ENCODE measurements around the gene SMPDL3A.

SMPDL3A gene

DNA sequence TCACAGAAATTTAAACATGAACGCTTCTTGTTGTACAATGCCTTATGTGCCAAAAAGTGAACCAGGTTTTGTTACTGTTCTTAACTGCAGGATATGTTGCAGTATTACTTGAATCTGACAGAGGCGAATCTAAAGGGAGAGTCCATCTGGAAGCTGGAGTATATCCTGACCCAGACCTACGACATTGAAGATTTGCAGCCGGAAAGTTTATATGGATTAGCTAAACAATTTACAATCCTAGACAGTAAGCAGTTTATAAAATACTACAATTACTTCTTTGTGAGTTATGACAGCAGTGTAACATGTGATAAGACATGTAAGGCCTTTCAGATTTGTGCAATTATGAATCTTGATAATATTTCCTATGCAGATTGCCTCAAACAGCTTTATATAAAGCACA lies 19.9 kb downstream of the SMPDL3A start:
- TF ChIP-seq TAF1 (IDR thresholded peaks at IDR 0.05; ENCODE audit: low read depth, low read length) (no peak), POLR2A (IDR thresholded peaks at IDR 0.05; ENCODE audit: low read depth, low read length) (no peak), POLR2AphosphoS5 (IDR thresholded peaks at IDR 0.05; ENCODE audit: low read depth, low read length) (no peak), SPI1 (IDR thresholded peaks at IDR 0.05; ENCODE audit: low read depth, low read length) (no peak), POU2F2 (IDR thresholded peaks at IDR 0.05; ENCODE audit: low read depth, low read length) (no peak)
- DNase-seq (ENCODE audit: insufficient read length, low spot score): no peak
- FAIRE-seq: no peak

DNA sequence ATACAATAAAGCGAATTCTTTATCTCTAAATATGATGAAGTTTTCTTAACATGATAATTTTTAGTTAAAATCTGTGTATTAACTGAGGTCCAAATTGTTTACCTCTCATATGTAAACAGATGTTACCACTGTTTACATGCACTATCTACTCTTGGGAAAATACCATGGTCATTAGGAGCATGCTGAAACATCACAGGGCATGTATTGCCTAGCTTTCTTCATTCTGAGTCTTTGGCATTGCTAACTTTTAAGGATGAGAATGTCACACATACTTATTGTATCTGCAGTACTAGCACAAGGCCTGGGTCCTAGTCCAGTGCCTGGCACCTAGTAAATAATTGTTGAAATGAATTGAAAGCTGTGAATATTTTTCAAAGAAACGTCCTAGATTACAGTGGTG lies 20.6 kb downstream of the SMPDL3A start:
- TF ChIP-seq PAX5 (IDR thresholded peaks at IDR 0.05; ENCODE audit: insufficient read depth, low read length, severe bottlenecking): no peak
- no peak for TF ChIP-seq SPI1 (IDR thresholded peaks at IDR 0.05; ENCODE audit: low read depth, low read length)
- no peak for TF ChIP-seq TAF1 (IDR thresholded peaks at IDR 0.05; ENCODE audit: low read depth, low read length)
- no peak for TF ChIP-seq POLR2A (IDR thresholded peaks at IDR 0.05; ENCODE audit: low read depth, low read length)
- no peak for TF ChIP-seq POLR2AphosphoS5 (IDR thresholded peaks at IDR 0.05; ENCODE audit: low read depth, low read length)
- TF ChIP-seq POU2F2 (IDR thresholded peaks at IDR 0.05; ENCODE audit: low read depth, low read length): no peak
- DNase-seq (ENCODE audit: insufficient read length, low spot score): no peak
- no peak for FAIRE-seq

DNA sequence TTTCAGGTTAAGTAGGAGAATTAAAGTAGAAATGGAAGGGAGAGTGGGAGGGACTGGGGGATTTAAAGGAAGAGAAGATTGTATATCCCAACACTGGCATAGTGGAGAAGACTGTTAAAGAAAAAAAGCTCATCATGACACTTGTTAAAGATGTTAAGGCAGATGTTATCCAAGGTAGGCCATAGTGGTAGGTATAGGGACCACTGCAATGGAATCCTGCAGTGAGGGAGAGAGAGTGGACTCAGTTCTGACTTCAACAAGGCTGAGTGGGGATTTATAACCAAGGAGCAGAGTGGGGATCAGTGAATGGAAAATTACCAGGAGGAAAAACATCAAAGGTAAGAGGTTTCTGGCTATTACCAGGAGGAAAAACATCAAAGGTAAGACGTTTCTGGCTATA lies 21.1 kb downstream of the SMPDL3A start:
- TF ChIP-seq POLR2A (IDR thresholded peaks at IDR 0.05; ENCODE audit: low read depth, low read length): no peak
- no peak for TF ChIP-seq POLR2AphosphoS5 (IDR thresholded peaks at IDR 0.05; ENCODE audit: low read depth, low read length)
- TF ChIP-seq POU2F2 (IDR thresholded peaks at IDR 0.05; ENCODE audit: low read depth, low read length): no peak
- no peak for TF ChIP-seq TAF1 (IDR thresholded peaks at IDR 0.05; ENCODE audit: low read depth, low read length)
- TF ChIP-seq SPI1 (IDR thresholded peaks at IDR 0.05; ENCODE audit: low read depth, low read length): no peak
- TF ChIP-seq PAX5 (IDR thresholded peaks at IDR 0.05; ENCODE audit: insufficient read depth, low read length, severe bottlenecking): no peak
- DNase-seq (ENCODE audit: insufficient read length, low spot score) (no peak), FAIRE-seq (no peak)

DNA sequence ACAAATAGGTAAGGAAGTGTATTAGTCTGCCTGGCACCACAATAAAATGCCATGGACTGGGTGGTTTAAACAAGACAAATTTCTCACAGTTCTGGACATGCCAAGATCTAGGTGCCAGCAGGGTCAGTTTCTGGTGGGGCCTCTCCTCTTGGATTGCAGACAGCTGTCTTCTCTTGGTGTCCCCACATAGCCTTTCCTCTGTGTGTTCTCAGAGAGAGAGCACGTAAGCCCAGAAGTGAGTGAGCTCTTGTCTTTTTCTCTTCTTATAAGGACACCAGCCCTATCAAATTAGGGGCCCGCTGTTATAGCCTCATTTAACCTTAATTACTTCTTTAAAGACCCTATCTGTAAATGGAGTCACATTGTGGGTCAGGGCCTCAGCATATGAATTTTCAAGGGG lies 28.3 kb downstream of the SMPDL3A start:
- FAIRE-seq: no peak
- DNase-seq (ENCODE audit: insufficient read length, low spot score): no peak

DNA sequence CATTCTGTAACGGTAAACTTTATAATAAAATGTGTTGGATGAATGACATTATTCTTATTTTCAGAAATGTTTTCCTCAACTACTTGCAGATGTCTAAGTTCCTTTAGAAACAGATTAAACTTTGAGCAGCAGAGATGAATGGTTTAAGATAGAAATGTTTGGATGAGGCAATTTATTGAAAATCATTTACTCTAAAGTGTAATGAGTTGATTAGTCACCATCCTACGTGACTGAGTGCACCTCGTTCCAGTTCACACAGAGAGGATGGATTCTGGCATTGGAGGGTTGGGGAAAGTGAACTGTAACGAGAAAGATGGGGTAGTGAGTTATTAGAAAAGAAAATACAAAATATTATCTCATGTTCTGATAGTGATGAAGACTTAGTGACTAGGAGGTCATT lies 28.7 kb downstream of the SMPDL3A start:
- TF ChIP-seq POLR2A (IDR thresholded peaks at IDR 0.05; ENCODE audit: low read depth, low read length) (no peak), SPI1 (IDR thresholded peaks at IDR 0.05; ENCODE audit: low read depth, low read length) (no peak), PAX5 (IDR thresholded peaks at IDR 0.05; ENCODE audit: insufficient read depth, low read length, severe bottlenecking) (no peak), POLR2AphosphoS5 (IDR thresholded peaks at IDR 0.05; ENCODE audit: low read depth, low read length) (no peak), POU2F2 (IDR thresholded peaks at IDR 0.05; ENCODE audit: low read depth, low read length) (no peak), TAF1 (IDR thresholded peaks at IDR 0.05; ENCODE audit: low read depth, low read length) (no peak)
- FAIRE-seq (no peak), DNase-seq (ENCODE audit: insufficient read length, low spot score) (no peak)

More for the DNA sequence above, 28.3 kb downstream of the SMPDL3A start:
- TF ChIP-seq POU2F2 (IDR thresholded peaks at IDR 0.05; ENCODE audit: low read depth, low read length): no peak
- TF ChIP-seq SPI1 (IDR thresholded peaks at IDR 0.05; ENCODE audit: low read depth, low read length): no peak
- no peak for TF ChIP-seq TAF1 (IDR thresholded peaks at IDR 0.05; ENCODE audit: low read depth, low read length)
- no peak for TF ChIP-seq PAX5 (IDR thresholded peaks at IDR 0.05; ENCODE audit: insufficient read depth, low read length, severe bottlenecking)
- TF ChIP-seq POLR2A (IDR thresholded peaks at IDR 0.05; ENCODE audit: low read depth, low read length): no peak
- no peak for TF ChIP-seq POLR2AphosphoS5 (IDR thresholded peaks at IDR 0.05; ENCODE audit: low read depth, low read length)

DNA sequence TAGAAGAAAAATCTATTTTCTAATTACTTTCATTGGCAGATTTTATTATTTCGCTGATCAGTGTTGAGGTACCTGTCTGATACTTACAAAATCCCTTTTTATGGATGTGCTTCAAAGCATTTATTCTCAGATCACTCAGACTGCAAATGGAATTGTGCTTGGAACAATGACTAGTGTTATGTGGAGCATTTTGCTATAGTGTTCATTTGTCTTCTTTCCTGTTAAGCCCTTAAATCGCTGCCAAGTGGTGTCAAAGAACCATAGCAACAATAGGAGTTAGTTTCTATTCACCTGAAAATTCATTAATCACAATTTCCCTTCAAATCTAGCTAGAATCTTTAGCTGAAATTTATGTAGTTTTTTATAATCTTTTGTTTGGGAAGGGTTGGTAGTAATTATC lies 29.8 kb downstream of the SMPDL3A start:
- FAIRE-seq (no peak), DNase-seq (ENCODE audit: insufficient read length, low spot score) (no peak)
- TF ChIP-seq SPI1 (IDR thresholded peaks at IDR 0.05; ENCODE audit: low read depth, low read length) (no peak), POLR2AphosphoS5 (IDR thresholded peaks at IDR 0.05; ENCODE audit: low read depth, low read length) (no peak), POLR2A (IDR thresholded peaks at IDR 0.05; ENCODE audit: low read depth, low read length) (no peak), PAX5 (IDR thresholded peaks at IDR 0.05; ENCODE audit: insufficient read depth, low read length, severe bottlenecking) (no peak), POU2F2 (IDR thresholded peaks at IDR 0.05; ENCODE audit: low read depth, low read length) (no peak), TAF1 (IDR thresholded peaks at IDR 0.05; ENCODE audit: low read depth, low read length) (no peak)

DNA sequence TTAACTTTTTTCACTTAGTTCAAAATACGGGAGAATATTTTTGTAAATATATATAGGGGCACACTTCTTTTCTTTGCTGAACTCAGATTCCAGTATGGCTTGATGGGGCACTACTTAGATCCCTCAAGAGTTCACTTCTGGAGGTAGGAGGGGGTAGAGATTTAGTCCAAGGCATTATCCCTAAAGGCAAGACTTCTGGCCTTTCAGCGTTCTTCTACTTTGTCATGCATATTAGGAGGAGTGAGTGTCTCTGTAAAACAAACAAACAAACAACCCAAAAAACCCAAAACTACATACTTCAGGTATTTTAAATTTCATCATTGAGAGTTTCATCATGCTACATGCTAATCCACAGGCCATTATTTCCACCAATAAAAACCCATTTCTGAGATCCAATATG lies 32.0 kb downstream of the SMPDL3A start:
- DNase-seq (ENCODE audit: insufficient read length, low spot score): no peak
- TF ChIP-seq POU2F2 (IDR thresholded peaks at IDR 0.05; ENCODE audit: low read depth, low read length) (no peak), TAF1 (IDR thresholded peaks at IDR 0.05; ENCODE audit: low read depth, low read length) (no peak), PAX5 (IDR thresholded peaks at IDR 0.05; ENCODE audit: insufficient read depth, low read length, severe bottlenecking) (no peak), SPI1 (IDR thresholded peaks at IDR 0.05; ENCODE audit: low read depth, low read length) (no peak), POLR2AphosphoS5 (IDR thresholded peaks at IDR 0.05; ENCODE audit: low read depth, low read length) (no peak), POLR2A (IDR thresholded peaks at IDR 0.05; ENCODE audit: low read depth, low read length) (no peak)
- FAIRE-seq: no peak

DNA sequence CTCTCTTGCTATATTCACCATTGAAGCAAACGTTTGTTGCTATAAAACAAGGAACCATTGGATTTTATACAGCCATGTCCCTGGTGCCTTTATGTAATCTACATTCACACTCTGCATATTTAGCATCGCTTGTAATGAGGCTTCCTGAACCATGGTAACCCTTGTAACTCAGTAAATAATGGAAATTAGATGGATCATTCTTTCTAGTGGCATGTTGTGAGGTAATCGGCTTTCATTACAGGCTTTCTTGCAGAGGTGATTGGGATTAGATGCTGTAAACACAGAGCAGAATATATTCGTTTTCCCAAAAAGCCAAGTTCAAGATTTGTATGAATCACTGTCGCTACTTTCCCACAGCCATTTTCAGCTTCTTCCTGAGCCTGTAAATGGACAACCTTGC lies 36.1 kb downstream of the SMPDL3A start:
- FAIRE-seq (no peak), DNase-seq (ENCODE audit: insufficient read length, low spot score) (no peak)
- TF ChIP-seq POLR2AphosphoS5 (IDR thresholded peaks at IDR 0.05; ENCODE audit: low read depth, low read length) (no peak), TAF1 (IDR thresholded peaks at IDR 0.05; ENCODE audit: low read depth, low read length) (no peak), POU2F2 (IDR thresholded peaks at IDR 0.05; ENCODE audit: low read depth, low read length) (no peak), PAX5 (IDR thresholded peaks at IDR 0.05; ENCODE audit: insufficient read depth, low read length, severe bottlenecking) (no peak), POLR2A (IDR thresholded peaks at IDR 0.05; ENCODE audit: low read depth, low read length) (no peak), SPI1 (IDR thresholded peaks at IDR 0.05; ENCODE audit: low read depth, low read length) (no peak)

DNA sequence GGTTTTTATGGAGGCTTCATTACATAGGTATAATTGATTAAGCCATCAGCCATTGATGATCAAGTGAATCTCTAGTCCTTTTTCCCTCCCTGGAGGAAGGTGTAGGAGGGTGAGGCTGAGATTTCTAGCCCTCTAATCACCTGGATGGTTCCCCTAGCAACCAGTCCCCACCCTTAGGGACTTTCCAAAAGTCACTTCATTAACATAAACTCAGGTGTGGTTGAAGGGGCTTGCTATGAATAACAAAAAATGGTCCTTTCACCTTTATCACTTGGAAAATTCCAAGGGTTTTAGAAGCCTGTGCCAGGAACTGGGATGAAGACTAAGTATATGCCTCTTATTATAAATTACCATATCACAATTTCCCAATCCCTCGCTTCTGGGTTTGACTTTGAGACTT lies 40.4 kb downstream of the SMPDL3A start:
- no peak for DNase-seq (ENCODE audit: insufficient read length, low spot score)
- TF ChIP-seq POLR2A (IDR thresholded peaks at IDR 0.05; ENCODE audit: low read depth, low read length) (no peak), PAX5 (IDR thresholded peaks at IDR 0.05; ENCODE audit: insufficient read depth, low read length, severe bottlenecking) (no peak), SPI1 (IDR thresholded peaks at IDR 0.05; ENCODE audit: low read depth, low read length) (no peak), POLR2AphosphoS5 (IDR thresholded peaks at IDR 0.05; ENCODE audit: low read depth, low read length) (no peak), TAF1 (IDR thresholded peaks at IDR 0.05; ENCODE audit: low read depth, low read length) (no peak), POU2F2 (IDR thresholded peaks at IDR 0.05; ENCODE audit: low read depth, low read length) (no peak)
- FAIRE-seq: no peak

DNA sequence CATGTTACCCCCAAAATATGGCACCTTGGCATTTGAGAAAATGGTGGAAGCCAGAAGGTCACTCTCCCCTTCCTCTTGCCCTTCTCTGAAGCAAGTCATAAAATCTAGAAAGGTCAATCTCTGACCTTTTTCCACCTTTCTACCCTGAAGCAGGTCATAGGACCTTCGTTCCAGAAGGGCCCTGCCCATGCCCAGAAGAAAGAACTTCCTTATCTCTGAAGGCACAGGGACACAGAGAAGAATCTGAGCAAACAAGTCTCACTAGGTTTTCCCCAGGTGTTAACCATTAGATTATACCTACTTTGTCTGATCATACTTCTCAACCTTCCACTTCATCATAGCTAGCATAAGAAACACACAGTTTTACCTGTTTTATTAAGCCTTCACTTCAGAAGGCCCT lies 42.5 kb downstream of the SMPDL3A start:
- no peak for FAIRE-seq
- TF ChIP-seq POLR2A (IDR thresholded peaks at IDR 0.05; ENCODE audit: low read depth, low read length) (no peak), POU2F2 (IDR thresholded peaks at IDR 0.05; ENCODE audit: low read depth, low read length) (no peak), TAF1 (IDR thresholded peaks at IDR 0.05; ENCODE audit: low read depth, low read length) (no peak)
- DNase-seq (ENCODE audit: insufficient read length, low spot score): no peak
